Neural progenitor cell (in vitro differentiated cells): ENCODE data around the gene NDUFS8. TPM values are rescaled to one million over a fixed set of nuclear protein-coding genes. Genes with fewer than 3 reads are reported as not detected.

Experiments
- DNase-seq: peaks from one replicate; pipeline ENCODE4 v3.0.0-alpha.2; 2016; ENCODE audit warnings: low spot score
- H2AFZ ChIP-seq: fragments of 200-600 bp; sonication (generic); replicated peaks from 2 replicates; pipeline ENCODE4 v1.6.1; 2016; ENCODE audit warnings: antibody characterized with exemption
- H3F3A ChIP-seq: fragments of 200-600 bp; sonication (generic); 2 replicates; pipeline ENCODE4 v1.6.1; 2016; ENCODE audit warnings: antibody characterized with exemption, low read depth
- H3K27ac ChIP-seq: fragments of 200-600 bp; sonication (generic); 2 replicates; pipeline ENCODE4 v1.5.1; 2016; ENCODE audit warnings: mild to moderate bottlenecking
- H3K27me3 ChIP-seq: fragments of 200-600 bp; sonication (generic); 2 replicates; pipeline ENCODE4 v1.6.1; 2016; ENCODE audit warnings: mild to moderate bottlenecking, moderate library complexity
- H3K36me3 ChIP-seq: fragments of 200-600 bp; sonication (generic); 2 replicates; pipeline ENCODE4 v1.5.1; 2016
- H3K4me1 ChIP-seq: fragments of 200-600 bp; sonication (generic); 2 replicates; pipeline ENCODE4 v1.6.1; 2016; ENCODE audit warnings: mixed run types
- H3K4me2 ChIP-seq: fragments of 200-600 bp; sonication (generic); 2 replicates; pipeline ENCODE4 v1.6.1; 2016
- H3K4me3 ChIP-seq: fragments of 200-600 bp; sonication (generic); 2 replicates; pipeline ENCODE4 v1.5.1; 2016
- H3K79me2 ChIP-seq: fragments of 200-600 bp; sonication (generic); 2 replicates; pipeline ENCODE4 v1.6.1; 2016; ENCODE audit warnings: low read depth
- H3K9ac ChIP-seq: fragments of 200-600 bp; sonication (generic); 2 replicates; pipeline ENCODE4 v1.6.1; 2016
- H3K9me3 ChIP-seq: fragments of 200-600 bp; sonication (generic); 2 replicates; pipeline ENCODE4 v1.5.1; 2016; ENCODE audit warnings: low read depth
- H4K20me1 ChIP-seq: fragments of 200-600 bp; sonication (generic); 2 replicates; pipeline ENCODE4 v1.6.1; 2016; ENCODE audit warnings: low read depth
- H3K27ac Mint-ChIP-seq: 3 replicates; pipeline ENCODE4 v1.8.0; 2021; ENCODE audit warnings: mixed read lengths
- H3K27me3 Mint-ChIP-seq: 2 replicates; pipeline ENCODE4 v1.8.0; 2022; ENCODE audit warnings: low read depth, mild to moderate bottlenecking, inconsistent platforms, moderate library complexity, mixed read lengths; ENCODE audit not compliant: insufficient read depth
- H3K36me3 Mint-ChIP-seq: 3 replicates; pipeline ENCODE4 v1.8.0; 2021; ENCODE audit warnings: mixed read lengths
- H3K4me1 Mint-ChIP-seq: 3 replicates; pipeline ENCODE4 v1.8.0; 2021; ENCODE audit warnings: mixed read lengths
- H3K4me3 Mint-ChIP-seq: 3 replicates; pipeline ENCODE4 v1.8.0; 2021; ENCODE audit warnings: mild to moderate bottlenecking, moderate library complexity, mixed read lengths
- H3K9me3 Mint-ChIP-seq: 3 replicates; pipeline ENCODE4 v1.8.0; 2020; ENCODE audit warnings: mixed read lengths
- CTCF ChIP-seq: fragments of 200-600 bp; sonication (generic); IDR thresholded peaks from 2 replicates; pipeline ENCODE4 v1.5.1; 2017; ENCODE audit warnings: antibody characterized with exemption, mild to moderate bottlenecking
- EZH2 ChIP-seq: fragments of 200-600 bp; sonication (generic); IDR thresholded peaks from 2 replicates; pipeline ENCODE4 v1.6.1; 2017; ENCODE audit warnings: antibody characterized with exemption, mild to moderate bottlenecking, moderate library complexity
- EZH2phosphoT487 ChIP-seq: fragments of 200-600 bp; sonication (generic); IDR thresholded peaks from 2 replicates; pipeline ENCODE4 v1.6.1; 2017; ENCODE audit warnings: antibody characterized with exemption
- total RNA-seq: library from RNA; depleted of rRNA; stranded (reverse); fragments of >200 nt; gene quantifications from 2 replicates; pipeline ENCODE4 v1.2.3, GENCODE V29; 2015; ENCODE audit warnings: low replicate concordance

NDUFS8 gene
- total RNA-seq, 1 donor from 2014 or later: 46.7 TPM

GRCh38 chr11:67998150-67999045 is 32.1 kb upstream of the NDUFS8 start:
- Histone ChIP-seq H3F3A (peaks cover 9% of the 10 kb centered on the region), H3K36me3 (no peaks in the 10 kb centered on the region), H4K20me1 (peaks cover 7% of the 10 kb centered on the region), H3K4me2 (no peak overlapping the region), H3K4me3 (no peak overlapping the region), H3K4me1 (no peaks in the 10 kb centered on the region), H3K9ac (no peak overlapping the region), H3K79me2 (no peaks in the 10 kb centered on the region), H2AFZ (no peak overlapping the region), H3K9me3 (no peaks in the 10 kb centered on the region), H3K27me3 (peaks cover 12% of the 10 kb centered on the region), H3K27ac (no peak overlapping the region)
- Mint-ChIP-seq H3K27me3 (peaks cover 21% of the 10 kb centered on the region), H3K27ac (no peak overlapping the region), H3K36me3 (no peaks in the 10 kb centered on the region), H3K4me1 (peaks cover 27% of the 10 kb centered on the region), H3K4me3 (no peak overlapping the region), H3K9me3 (no peaks in the 10 kb centered on the region)
- TF ChIP-seq EZH2phosphoT487: no peak
- TF ChIP-seq EZH2: no peak
- TF ChIP-seq CTCF: no peak
- no peak for DNase-seq

- Histone ChIP-seq H3K79me2 (no peaks in the 10 kb centered on the region), H4K20me1 (peaks cover 7% of the 10 kb centered on the region), H3K9ac (no peak overlapping the region), H3F3A (peaks cover 9% of the 10 kb centered on the region), H3K4me3 (no peak overlapping the region), H2AFZ (no peak overlapping the region), H3K4me1 (no peaks in the 10 kb centered on the region), H3K27me3 (peaks cover 20% of the 10 kb centered on the region), H3K27ac (no peak overlapping the region), H3K36me3 (no peaks in the 10 kb centered on the region), H3K9me3 (no peaks in the 10 kb centered on the region), H3K4me2 (no peak overlapping the region)
- no peak for TF ChIP-seq EZH2
- no peak for TF ChIP-seq EZH2phosphoT487
- TF ChIP-seq CTCF: no peak
- Mint-ChIP-seq H3K4me3 (no peak overlapping the region), H3K27ac (no peak overlapping the region), H3K9me3 (no peaks in the 10 kb centered on the region), H3K4me1 (peaks cover 25% of the 10 kb centered on the region), H3K36me3 (no peaks in the 10 kb centered on the region), H3K27me3 (peaks cover 20% of the 10 kb centered on the region)
- DNase-seq: no peak
Observed at GRCh38 chr11:67999201-67999629, 31.3 kb upstream of the NDUFS8 start.

GRCh38 chr11:67999704-68000103 is 30.8 kb upstream of the NDUFS8 start:
- Mint-ChIP-seq H3K4me3 (no peak overlapping the region), H3K4me1 (peaks cover 26% of the 10 kb centered on the region), H3K27me3 (peaks cover 21% of the 10 kb centered on the region), H3K9me3 (no peaks in the 10 kb centered on the region), H3K27ac (no peak overlapping the region), H3K36me3 (no peaks in the 10 kb centered on the region)
- no peak for TF ChIP-seq EZH2
- TF ChIP-seq EZH2phosphoT487: no peak
- no peak overlapping the region for H3K9ac ChIP-seq
- DNase-seq: no peak
- H3F3A ChIP-seq: peaks cover 9% of the 10 kb centered on the region
- no peaks in the 10 kb centered on the region for H3K79me2 ChIP-seq
- peaks cover 25% of the 10 kb centered on the region for H3K27me3 ChIP-seq
- no peak overlapping the region for H3K4me3 ChIP-seq
- H2AFZ ChIP-seq: no peak overlapping the region
- no peak overlapping the region for H3K4me2 ChIP-seq
- H3K9me3 ChIP-seq: no peaks in the 10 kb centered on the region
- H4K20me1 ChIP-seq: peaks cover 7% of the 10 kb centered on the region
- no peaks in the 10 kb centered on the region for H3K36me3 ChIP-seq
- no peak overlapping the region for H3K27ac ChIP-seq
- no peaks in the 10 kb centered on the region for H3K4me1 ChIP-seq

DNA sequence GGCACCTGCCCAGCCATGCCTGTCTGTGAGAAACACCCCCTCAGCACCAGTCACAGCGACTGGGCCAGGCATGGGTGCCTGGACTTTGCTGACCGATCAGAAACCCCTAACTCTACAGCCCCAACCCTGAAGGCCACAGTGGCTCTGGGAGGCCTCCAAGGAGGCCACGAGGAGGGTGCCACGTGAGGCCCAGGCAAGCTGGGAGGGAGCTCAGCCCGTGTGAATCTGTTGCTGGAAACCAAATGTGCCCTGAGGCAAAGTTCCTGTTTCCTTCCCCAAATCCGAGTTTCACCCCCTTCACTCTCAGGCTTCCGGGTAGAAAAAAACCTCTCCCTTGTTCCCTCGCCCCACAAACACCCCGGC is 27.9 kb upstream of the NDUFS8 start:
- H3K36me3 Mint-ChIP-seq: no peaks in the 10 kb centered on the region
- TF ChIP-seq CTCF: no peak
- no peak for TF ChIP-seq EZH2phosphoT487
- TF ChIP-seq EZH2: no peak
- no peak overlapping the region for H3K27ac Mint-ChIP-seq
- peak overlapping the region; percentile 97 for H3K4me2 ChIP-seq
- peaks cover 29% of the 10 kb centered on the region for H3K27me3 ChIP-seq
- H3K4me1 ChIP-seq: no peaks in the 10 kb centered on the region
- peaks cover 22% of the 10 kb centered on the region for H3K4me1 Mint-ChIP-seq
- peak overlapping the region; percentile 85 for H3K4me3 Mint-ChIP-seq
- H4K20me1 ChIP-seq: peaks cover 7% of the 10 kb centered on the region
- H3K9ac ChIP-seq: no peak overlapping the region
- no peak for DNase-seq
- no peaks in the 10 kb centered on the region for H3K9me3 Mint-ChIP-seq
- peaks cover 9% of the 10 kb centered on the region for H3F3A ChIP-seq
- peaks cover 22% of the 10 kb centered on the region for H3K27me3 Mint-ChIP-seq
- H3K4me3 ChIP-seq: no peak overlapping the region
- H2AFZ ChIP-seq: no peak overlapping the region
- H3K36me3 ChIP-seq: no peaks in the 10 kb centered on the region
- H3K27ac ChIP-seq: no peak overlapping the region
- no peaks in the 10 kb centered on the region for H3K9me3 ChIP-seq
- no peaks in the 10 kb centered on the region for H3K79me2 ChIP-seq
